ENCODE data around the gene SLC27A2. TPM values are rescaled to one million over a fixed set of nuclear protein-coding genes. Genes with fewer than 3 reads are reported as not detected.
A peak's percentile ranks its signal among the peaks of the same experiment; 100 is the strongest.

Gene SLC27A2
- total and polyA plus RNA-seq, 10 of the 15 experiments (the other 5 are each of a cell fraction or from before 2014, with no cell fraction given): 0.22 to 1.2 (median 0.69) TPM; not detected in 1

- no TSS peak for BruUV-seq (replicated peaks)
- no peak overlapping the region for H3K9ac ChIP-seq (ENCODE audit: control insufficient read depth, insufficient read depth, low read length)
- ChIA-PET RAD21 (ENCODE audit: unreplicated experiment) (interaction anchor here (2.2 kb wide), 1 partner anchor 166 kb away, joined by 15 read pairs; no protein-coding TSS in a partner anchor), POLR2A (no interaction called here), SMC1A (ENCODE audit: uncharacterized antibody, unreplicated experiment) (interaction anchor here (1.0 to 4.2 kb wide), 3 partner anchors 35 to 167 kb away, joined by 4 to 18 read pairs (median 4); no protein-coding TSS in a partner anchor), CTCF (interaction anchor here (0.6 to 2.2 kb wide), 2 partner anchors 33 to 167 kb away, joined by 3 to 14 read pairs; no protein-coding TSS in a partner anchor)
- no peaks in the 10 kb centered on the region for H3K36me3 ChIP-seq (ENCODE audit: control insufficient read depth in 2 of 2, insufficient read depth in 2 of 2, low read length in 1 of 2)
- in situ Hi-C loops (cut with MboI) (loop anchor here (10.0 kb wide), 3 partner anchors 724 to 1794 kb away; partner anchors contain the start of gene FGF7), intact Hi-C loops (cut with micrococcal nuclease; ENCODE audit: unreplicated experiment) (loop anchor here (2.0 to 5.0 kb wide), 5 partner anchors 92 to 1287 kb away; no protein-coding TSS in a partner anchor)
- DNase-seq (ENCODE audit: low read depth, low spot score) (no peak), FAIRE-seq (no peak), ATAC-seq (peak; percentile 32; the same call in 2 of the 3 replicates)
- no peaks in the 10 kb centered on the region for H3K79me2 ChIP-seq (ENCODE audit: control insufficient read depth, insufficient read depth, low read length)
- no peak overlapping the region for H2AFZ ChIP-seq (ENCODE audit: control insufficient read depth, low read depth, low read length)
- H3K4me2 ChIP-seq (ENCODE audit: control insufficient read depth, insufficient read depth): no peak overlapping the region
- no peaks in the 10 kb centered on the region for H3K9me3 ChIP-seq (replicated peaks; ENCODE audit: control insufficient read depth, insufficient read depth, low read length)
- H3K4me3 ChIP-seq: no peak overlapping the region
- H3K4me1 ChIP-seq (ENCODE audit: control insufficient read depth, insufficient read depth, low read length): no peaks in the 10 kb centered on the region
- no peaks in the 10 kb centered on the region; a peak in 1 of 4 replicates for H3K27me3 ChIP-seq (replicated peaks in 1 of 2; ENCODE audit: control insufficient read depth in 2 of 2, insufficient read depth in 2 of 2, low read length in 1 of 2)
- 38% methylated on average over 1 of the region's 1 CpG for WGBS (ENCODE audit: insufficient coverage, insufficient replicate concordance, low lambda C conversion rate, missing lambda C conversion rate)
- H3K27ac ChIP-seq (ENCODE audit: control insufficient read depth, insufficient read depth): no peak overlapping the region
- no peak for TF ChIP-seq GATAD2B (conservative IDR thresholded peaks at IDR 0.05; ENCODE audit: low read depth)
- no peak for TF ChIP-seq RELB (IDR thresholded peaks at IDR 0.05; ENCODE audit: low read depth)
- no peak for TF ChIP-seq PML (IDR thresholded peaks at IDR 0.05; ENCODE audit: low read length)
- H4K20me1 ChIP-seq (ENCODE audit: control insufficient read depth, insufficient read depth): no peaks in the 10 kb centered on the region
Observed at GRCh38 chr15:50149090-50149489, 32.9 kb upstream of the SLC27A2 start.

DNA sequence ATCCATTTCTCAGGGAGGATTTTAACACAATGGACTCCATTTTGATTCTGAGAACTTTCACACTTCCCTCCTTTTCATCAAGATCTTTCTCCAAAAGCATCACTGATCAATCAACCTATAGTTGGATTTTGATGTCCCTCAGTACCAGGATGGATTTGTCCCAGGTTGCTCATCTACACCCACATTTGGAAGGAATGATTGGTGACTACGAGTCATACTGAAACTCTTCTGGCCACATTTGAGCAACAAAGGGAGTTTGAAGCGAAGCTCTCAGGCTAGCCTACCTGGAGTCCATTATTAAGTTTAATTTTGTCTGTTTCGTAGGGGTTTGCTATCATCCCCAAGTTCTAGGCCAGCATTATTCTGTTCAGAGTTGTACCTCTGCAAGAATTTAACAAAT, 31.6 kb upstream of the SLC27A2 start:
- Histone ChIP-seq H2AFZ (ENCODE audit: control insufficient read depth, low read depth, low read length) (no peak overlapping the region), H3K27me3 (replicated peaks in 1 of 2; ENCODE audit: control insufficient read depth in 2 of 2, insufficient read depth in 2 of 2, low read length in 1 of 2) (no peaks in the 10 kb centered on the region; a peak in 1 of 4 replicates), H3K9me3 (replicated peaks; ENCODE audit: control insufficient read depth, insufficient read depth, low read length) (no peaks in the 10 kb centered on the region; the same call in 2 of the 3 replicates), H3K4me3 (no peak overlapping the region), H3K79me2 (ENCODE audit: control insufficient read depth, insufficient read depth, low read length) (no peaks in the 10 kb centered on the region), H4K20me1 (ENCODE audit: control insufficient read depth, insufficient read depth) (no peaks in the 10 kb centered on the region), H3K4me2 (ENCODE audit: control insufficient read depth, insufficient read depth) (no peak overlapping the region), H3K27ac (ENCODE audit: control insufficient read depth, insufficient read depth) (no peak overlapping the region), H3K9ac (ENCODE audit: control insufficient read depth, insufficient read depth, low read length) (no peak overlapping the region), H3K36me3 (ENCODE audit: control insufficient read depth in 2 of 2, insufficient read depth in 2 of 2, low read length in 1 of 2) (no peaks in the 10 kb centered on the region), H3K4me1 (ENCODE audit: control insufficient read depth, insufficient read depth, low read length) (no peaks in the 10 kb centered on the region)
- ATAC-seq (peak; percentile 24; the same call in 1 of the 3 replicates), DNase-seq (ENCODE audit: low read depth, low spot score) (no peak), FAIRE-seq (no peak)
- intact Hi-C loops (cut with micrococcal nuclease; ENCODE audit: unreplicated experiment): no loop called here
- ChIA-PET RAD21 (ENCODE audit: unreplicated experiment) (interaction anchor here (1.1 kb wide), 1 partner anchor 169 kb away, joined by 3 read pairs; no protein-coding TSS in a partner anchor), SMC1A (ENCODE audit: uncharacterized antibody, unreplicated experiment) (interaction anchor here (0.6 to 4.2 kb wide), 5 partner anchors 33 to 166 kb away, joined by 3 to 18 read pairs (median 4); no protein-coding TSS in a partner anchor), POLR2A (no interaction called here), CTCF (interaction anchor here (0.8 to 1.8 kb wide), 2 partner anchors 165 to 173 kb away, joined by 4 to 14 read pairs; no protein-coding TSS in a partner anchor)
- WGBS (ENCODE audit: insufficient coverage, insufficient replicate concordance, low lambda C conversion rate, missing lambda C conversion rate): 34% methylated on average over 3 of the region's 3 CpGs
- BruUV-seq (replicated peaks): no TSS peak
- in situ Hi-C loops (cut with MboI): no loop called here
- no peak for TF ChIP-seq BACH1 (IDR thresholded peaks at IDR 0.05; ENCODE audit: borderline replicate concordance)
- TF ChIP-seq IRF4 (IDR thresholded peaks at IDR 0.05; ENCODE audit: low read depth, low read length): peak; percentile 69; the same call in 1 of the 2 replicates
- TF ChIP-seq LARP7 (IDR thresholded peaks at IDR 0.05): no peak
- no peak for TF ChIP-seq GABPA (IDR thresholded peaks at IDR 0.05; ENCODE audit: low read depth)
- no peak for TF ChIP-seq GATAD2B (conservative IDR thresholded peaks at IDR 0.05; ENCODE audit: low read depth)
- no peak for TF ChIP-seq POLR2AphosphoS5 (IDR thresholded peaks at IDR 0.05; ENCODE audit: low read length)
- no peak for TF ChIP-seq CBX5 (IDR thresholded peaks at IDR 0.05; ENCODE audit: low read depth)
- no peak for TF ChIP-seq PAX5 (IDR thresholded peaks at IDR 0.05; ENCODE audit: borderline replicate concordance, low read depth, low read length)
- TF ChIP-seq ATF2 (IDR thresholded peaks at IDR 0.05; ENCODE audit: low read length): no peak
- TF ChIP-seq ZNF207 (IDR thresholded peaks at IDR 0.05; ENCODE audit: borderline replicate concordance): no peak
- TF ChIP-seq RUNX3 (IDR thresholded peaks at IDR 0.05; ENCODE audit: low read length): peak; percentile 49; the same call in 1 of the 2 replicates
- TF ChIP-seq KDM1A (IDR thresholded peaks at IDR 0.05; ENCODE audit: borderline replicate concordance): no peak
- TF ChIP-seq FOXK2 (IDR thresholded peaks at IDR 0.05): no peak
- no peak for TF ChIP-seq RB1 (IDR thresholded peaks at IDR 0.05; ENCODE audit: borderline replicate concordance)

Measured in GM12878 (cell line).